Parathyroid adenoma (tissue), 2 donors: ENCODE measurements around the gene ELOVL7.

Source experiments
- H2AFZ ChIP-seq: fragments of 300-600 bp; sonication (generic); one replicate; pipeline ENCODE4 v1.7.0; 2017; ENCODE audit warnings: antibody characterized with exemption, mild to moderate bottlenecking
- H3K27ac ChIP-seq: fragments of 300-600 bp; sonication (generic); one replicate; pipeline ENCODE4 v1.7.0; 2017
- H3K27me3 ChIP-seq: fragments of 300-600 bp; sonication (generic); one replicate; pipeline ENCODE4 v1.7.0; 2017; ENCODE audit warnings: low read length; ENCODE audit not compliant: control insufficient read depth, insufficient read depth
- H3K36me3 ChIP-seq: fragments of 300-600 bp; sonication (generic); one replicate; pipeline ENCODE4 v1.7.0; 2017; ENCODE audit warnings: low read length; ENCODE audit not compliant: control insufficient read depth, insufficient read depth
- H3K4me1 ChIP-seq: fragments of 300-600 bp; sonication (generic); one replicate; pipeline ENCODE4 v1.7.0; 2017; ENCODE audit warnings: control low read depth
- H3K4me2 ChIP-seq: fragments of 300-600 bp; sonication (generic); one replicate; pipeline ENCODE4 v1.7.0; 2017; ENCODE audit warnings: low read length
- H3K4me3 ChIP-seq: fragments of 300-600 bp; sonication (generic); one replicate; pipeline ENCODE4 v1.7.0; 2017; ENCODE audit warnings: low read depth, low read length
- H3K79me2 ChIP-seq: fragments of 300-600 bp; sonication (generic); one replicate; pipeline ENCODE4 v1.7.0; 2017; ENCODE audit warnings: control low read depth
- H3K9ac ChIP-seq: fragments of 300-600 bp; sonication (generic); one replicate; pipeline ENCODE4 v1.7.0; 2017; ENCODE audit warnings: mild to moderate bottlenecking
- H3K9me3 ChIP-seq: fragments of 300-600 bp; sonication (generic); one replicate; pipeline ENCODE4 v1.7.0; 2017; ENCODE audit warnings: low read length; ENCODE audit not compliant: control insufficient read depth
- TF ChIP-seq, protein P1 (sequence below): fragments of 300-600 bp; sonication (generic); IDR thresholded peaks from one replicate; pipeline ENCODE4 v1.7.0; 2017; ENCODE audit warnings: antibody characterized with exemption, mild to moderate bottlenecking
- donor health status: primary hyperparathyroidism.

Gene ELOVL7

DNA sequence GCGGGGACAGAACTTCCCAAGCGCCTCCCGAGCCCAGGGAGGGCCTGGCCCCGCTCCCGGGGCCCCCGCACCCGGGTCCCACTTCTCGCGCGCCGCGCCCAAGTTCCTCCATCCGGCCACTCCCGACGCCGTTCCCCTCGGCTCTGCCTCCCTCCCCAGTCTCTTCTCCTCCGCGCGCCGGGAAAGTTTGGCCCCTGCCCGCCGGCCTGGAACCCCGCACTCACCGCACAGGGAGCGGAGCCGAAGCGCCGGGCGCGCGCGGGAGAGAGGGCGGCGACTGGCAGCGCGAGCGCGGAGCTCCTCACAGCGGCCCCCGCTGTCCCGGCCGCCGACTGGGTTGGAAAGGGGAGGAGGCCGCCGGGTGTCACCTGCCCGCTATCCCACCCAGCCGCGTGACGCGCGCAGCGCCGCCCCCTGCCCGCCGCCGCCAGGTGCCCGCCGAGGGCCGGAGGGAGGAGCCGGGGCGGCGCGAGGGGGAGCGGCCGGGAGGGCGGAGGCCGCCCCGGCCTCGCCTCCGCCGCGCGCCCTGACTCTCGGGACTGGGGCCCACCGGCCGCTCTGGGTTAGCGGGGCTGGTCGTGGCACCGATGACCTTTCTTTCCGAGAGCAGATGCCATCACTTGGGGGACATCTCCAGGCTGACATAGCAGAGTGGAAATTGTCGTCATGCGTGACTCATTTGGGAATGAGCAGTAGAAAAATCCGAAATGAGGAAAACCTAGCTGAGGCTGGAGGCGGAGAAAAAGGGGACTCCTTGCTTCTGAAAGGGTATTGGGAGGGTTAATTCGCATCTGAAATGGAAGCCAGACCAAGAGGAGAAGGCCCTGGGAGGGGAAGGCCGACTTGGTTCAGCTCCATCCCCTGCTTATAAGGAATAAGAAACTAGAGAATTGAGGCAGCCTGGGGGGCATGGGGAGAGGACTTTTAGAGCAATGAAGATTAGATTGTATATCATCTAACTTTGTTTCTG lies at the start of gene ELOVL7:
ELOVL7 (minus strand) TSS at position 334 of the 970 bp plus-strand sequence. CDS start 56,872 bp downstream, outside the sequence.
- no peaks in the 10 kb centered on the region for H3K4me1 ChIP-seq
- peak within 1 kb of the TSS; percentile 85 for H3K9ac ChIP-seq
- H3K27ac ChIP-seq, result peak within 1 kb of the TSS; percentile 55
- no peaks in the 10 kb centered on the region for H3K79me2 ChIP-seq
- H3K27me3 ChIP-seq, result no peaks in the 10 kb centered on the region
- peak within 1 kb of the TSS; percentile 97 for H2AFZ ChIP-seq
- H3K4me3 ChIP-seq, result peak within 1 kb of the TSS; percentile 63
- H3K36me3 ChIP-seq, result no peaks in the 10 kb centered on the region
- H3K9me3 ChIP-seq, result no peaks in the 10 kb centered on the region
- TF ChIP-seq, protein P1, sequence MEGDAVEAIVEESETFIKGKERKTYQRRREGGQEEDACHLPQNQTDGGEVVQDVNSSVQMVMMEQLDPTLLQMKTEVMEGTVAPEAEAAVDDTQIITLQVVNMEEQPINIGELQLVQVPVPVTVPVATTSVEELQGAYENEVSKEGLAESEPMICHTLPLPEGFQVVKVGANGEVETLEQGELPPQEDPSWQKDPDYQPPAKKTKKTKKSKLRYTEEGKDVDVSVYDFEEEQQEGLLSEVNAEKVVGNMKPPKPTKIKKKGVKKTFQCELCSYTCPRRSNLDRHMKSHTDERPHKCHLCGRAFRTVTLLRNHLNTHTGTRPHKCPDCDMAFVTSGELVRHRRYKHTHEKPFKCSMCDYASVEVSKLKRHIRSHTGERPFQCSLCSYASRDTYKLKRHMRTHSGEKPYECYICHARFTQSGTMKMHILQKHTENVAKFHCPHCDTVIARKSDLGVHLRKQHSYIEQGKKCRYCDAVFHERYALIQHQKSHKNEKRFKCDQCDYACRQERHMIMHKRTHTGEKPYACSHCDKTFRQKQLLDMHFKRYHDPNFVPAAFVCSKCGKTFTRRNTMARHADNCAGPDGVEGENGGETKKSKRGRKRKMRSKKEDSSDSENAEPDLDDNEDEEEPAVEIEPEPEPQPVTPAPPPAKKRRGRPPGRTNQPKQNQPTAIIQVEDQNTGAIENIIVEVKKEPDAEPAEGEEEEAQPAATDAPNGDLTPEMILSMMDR, result peak; percentile 61
- peak within 1 kb of the TSS; percentile 75 for H3K4me2 ChIP-seq

DNA sequence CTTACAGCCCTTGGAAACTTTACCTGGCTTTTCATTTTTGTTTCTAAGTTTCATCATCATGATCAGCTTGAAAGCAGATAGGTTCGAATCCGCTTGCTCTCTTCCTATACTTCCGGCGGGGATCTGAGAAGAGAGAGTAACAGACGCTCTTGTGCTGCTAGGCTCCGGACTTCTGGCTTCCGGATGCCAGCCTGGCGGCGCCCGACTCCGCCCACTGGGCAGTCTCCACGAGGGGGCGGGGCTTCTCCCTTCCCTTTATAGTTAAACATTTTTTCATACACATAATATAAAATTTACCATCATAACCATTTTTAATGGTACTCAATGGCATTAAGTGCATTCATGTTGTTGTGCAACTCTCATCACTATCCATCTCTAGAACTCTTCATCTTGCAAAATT lies 49.5 kb upstream of the ELOVL7 start:
- Histone ChIP-seq H3K4me2 (no peak overlapping the region), H3K4me3 (no peak overlapping the region), H3K9me3 (no peaks in the 10 kb centered on the region), H3K79me2 (no peaks in the 10 kb centered on the region), H3K27me3 (no peaks in the 10 kb centered on the region), H3K4me1 (no peaks in the 10 kb centered on the region), H3K9ac (no peak overlapping the region), H2AFZ (no peak overlapping the region), H3K27ac (no peak overlapping the region), H3K36me3 (no peaks in the 10 kb centered on the region)
- TF ChIP-seq, protein P1, result no peak

DNA sequence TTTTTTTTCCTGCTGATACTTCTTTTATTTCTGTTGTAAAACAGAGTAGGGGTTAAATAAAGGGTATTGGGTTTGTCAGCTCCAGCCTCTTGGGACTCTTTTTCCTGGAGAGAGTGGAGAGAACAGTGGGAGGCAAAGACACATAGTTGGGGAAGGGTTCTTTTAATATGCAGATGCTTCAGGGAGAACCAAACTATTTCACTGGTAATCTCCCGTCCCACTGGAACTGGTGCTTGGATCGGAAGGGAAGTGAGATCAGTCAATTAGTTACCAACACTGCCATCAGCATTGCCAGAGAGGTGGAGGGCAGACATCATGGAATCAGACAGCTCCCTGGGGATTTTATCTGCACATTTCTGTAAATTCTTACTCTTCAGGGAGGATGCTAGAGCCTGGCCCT lies 47.6 kb upstream of the ELOVL7 start:
- TF ChIP-seq, protein P1, result no peak
- Histone ChIP-seq H3K27me3 (no peaks in the 10 kb centered on the region), H3K79me2 (no peaks in the 10 kb centered on the region), H3K36me3 (no peaks in the 10 kb centered on the region), H2AFZ (no peak overlapping the region), H3K4me3 (no peak overlapping the region), H3K4me2 (no peak overlapping the region), H3K9ac (no peak overlapping the region), H3K4me1 (no peaks in the 10 kb centered on the region), H3K27ac (no peak overlapping the region), H3K9me3 (no peaks in the 10 kb centered on the region)

DNA sequence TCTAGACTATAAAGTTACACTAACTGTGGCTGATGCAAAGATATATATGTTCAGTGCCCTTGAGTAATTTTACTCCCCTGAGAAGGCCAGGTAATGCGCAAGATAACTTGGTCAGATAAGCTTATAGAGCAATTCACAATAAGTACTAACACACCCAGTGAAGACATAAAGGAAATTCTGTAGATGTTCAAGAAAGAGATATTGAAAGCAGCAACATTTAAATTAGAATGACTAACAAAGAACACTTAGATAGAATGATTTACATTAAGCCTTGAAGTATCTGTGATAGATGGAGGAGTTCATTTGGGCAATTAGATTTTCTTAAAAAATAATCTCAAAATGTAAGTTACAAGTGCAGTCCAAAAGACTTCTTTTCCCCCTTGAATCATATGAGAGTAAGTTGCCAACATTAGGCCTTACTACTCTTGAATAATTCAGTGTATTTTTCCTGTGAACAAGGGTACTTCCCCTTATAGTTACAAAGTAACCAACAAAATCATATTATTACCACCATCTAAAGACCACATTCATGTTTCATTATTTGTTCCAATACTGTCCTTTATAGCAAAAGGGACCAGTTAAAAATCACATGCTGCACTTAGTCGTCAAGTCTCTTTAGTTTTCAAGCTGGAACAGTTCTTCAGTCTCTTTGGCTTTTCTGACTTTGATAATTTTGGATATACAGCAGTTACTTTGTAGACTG lies 44.4 kb upstream of the ELOVL7 start:
- H3K4me2 ChIP-seq, result no peak overlapping the region
- H3K4me3 ChIP-seq, result no peak overlapping the region
- TF ChIP-seq, protein P1, result no peak
- H3K27me3 ChIP-seq, result no peaks in the 10 kb centered on the region
- no peaks in the 10 kb centered on the region for H3K4me1 ChIP-seq
- H3K27ac ChIP-seq, result no peak overlapping the region
- no peak overlapping the region for H3K9ac ChIP-seq
- no peaks in the 10 kb centered on the region for H3K79me2 ChIP-seq
- H3K36me3 ChIP-seq, result no peaks in the 10 kb centered on the region
- no peak overlapping the region for H2AFZ ChIP-seq
- H3K9me3 ChIP-seq, result no peaks in the 10 kb centered on the region
